Ectodermal cell (in vitro differentiated cells): ENCODE data around the gene GPX6. TPM values are rescaled to one million over a fixed set of nuclear protein-coding genes. Genes with fewer than 3 reads are reported as not detected.
"Not testable (repeated sequence)": the region's sequence is repeated elsewhere in the genome, so short reads cannot be mapped to it uniquely, and the experiment has no call there.

Experiments used
- H3K27ac ChIP-seq: 2 replicates; pipeline ENCODE4 v1.7.0; 2013; ENCODE audit warnings: mild to moderate bottlenecking, low read depth, low read length; ENCODE audit not compliant: insufficient read depth, poor library complexity, severe bottlenecking
- H3K27me3 ChIP-seq: 2 replicates; pipeline ENCODE4 v1.7.0; 2013; ENCODE audit warnings: mild to moderate bottlenecking, low read length; ENCODE audit not compliant: insufficient read depth, control insufficient read depth, poor library complexity, severe bottlenecking
- H3K36me3 ChIP-seq: one replicate; pipeline ENCODE4 v1.7.0; 2013; ENCODE audit warnings: low read length; ENCODE audit not compliant: control insufficient read depth, insufficient read depth
- H3K4me1 ChIP-seq: one replicate; pipeline ENCODE4 v1.7.0; 2013; ENCODE audit warnings: low read length; ENCODE audit not compliant: control insufficient read depth, insufficient read depth
- H3K4me3 ChIP-seq: 2 replicates; pipeline ENCODE4 v1.7.0; 2013; ENCODE audit warnings: low read depth, low read length, control low read depth; ENCODE audit not compliant: insufficient read depth
- H3K9me3 ChIP-seq: 2 replicates; pipeline ENCODE4 v1.7.0; 2013; ENCODE audit warnings: mild to moderate bottlenecking, low read length, moderate library complexity; ENCODE audit not compliant: control insufficient read depth
- WGBS, 2 experiments: methylation state at CpG; one replicate each; pipeline ENCODE4 v1.1.7; 2013; ENCODE audit warnings: missing lambda C conversion rate in 2 of 2; 5-methylcytosine and 5-hydroxymethylcytosine counted together
- polyA plus RNA-seq, 4 experiments: library from polyadenylated mRNA; stranded (reverse); fragments of 50-300 nt; gene quantifications; one replicate each; pipeline ENCODE4 v1.2.3, GENCODE V29; 2013

Gene GPX6, protein sequence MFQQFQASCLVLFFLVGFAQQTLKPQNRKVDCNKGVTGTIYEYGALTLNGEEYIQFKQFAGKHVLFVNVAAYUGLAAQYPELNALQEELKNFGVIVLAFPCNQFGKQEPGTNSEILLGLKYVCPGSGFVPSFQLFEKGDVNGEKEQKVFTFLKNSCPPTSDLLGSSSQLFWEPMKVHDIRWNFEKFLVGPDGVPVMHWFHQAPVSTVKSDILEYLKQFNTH
- not detected for polyA plus RNA-seq (2013, experiment 1 of 4)
- polyA plus RNA-seq (2013, experiment 2 of 4), result not detected
- not detected for polyA plus RNA-seq (2013, experiment 3 of 4)
- not detected for polyA plus RNA-seq (2013, experiment 4 of 4)

DNA sequence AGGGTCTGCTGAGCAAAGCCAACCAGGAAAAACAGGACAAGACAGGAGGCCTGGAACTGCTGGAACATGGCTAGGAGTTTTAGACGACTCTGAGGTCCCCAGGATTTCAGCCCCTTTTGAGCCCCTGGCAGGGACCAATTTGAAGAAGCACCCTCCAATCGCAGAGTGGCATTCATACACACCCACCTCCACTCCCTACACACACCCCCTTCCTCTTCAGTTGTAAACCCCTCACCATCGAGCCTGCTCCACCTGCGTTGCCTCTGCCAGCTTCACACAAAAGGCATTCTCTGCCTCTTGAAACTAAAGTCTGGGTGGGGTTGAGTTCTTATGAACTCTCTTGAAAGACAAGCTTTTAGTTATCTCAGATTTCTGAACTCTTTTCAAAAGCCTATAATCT lies at the start of gene GPX6:
TSS of gene GPX6 (minus strand) at position 118 of the 400 bp plus-strand sequence. CDS start at position 68, 50 bp downstream.
- Histone ChIP-seq H3K4me1 (no peaks in the 10 kb centered on the region), H3K27ac (no peak within 1 kb of the TSS), H3K9me3 (no peaks in the 10 kb centered on the region), H3K4me3 (no peak within 1 kb of the TSS), H3K36me3 (no peaks in the 10 kb centered on the region), H3K27me3 (no peaks in the 10 kb centered on the region)
- WGBS, 2 experiments, result 79 to 84% methylated on average over 4 of the region's 4 CpGs

DNA sequence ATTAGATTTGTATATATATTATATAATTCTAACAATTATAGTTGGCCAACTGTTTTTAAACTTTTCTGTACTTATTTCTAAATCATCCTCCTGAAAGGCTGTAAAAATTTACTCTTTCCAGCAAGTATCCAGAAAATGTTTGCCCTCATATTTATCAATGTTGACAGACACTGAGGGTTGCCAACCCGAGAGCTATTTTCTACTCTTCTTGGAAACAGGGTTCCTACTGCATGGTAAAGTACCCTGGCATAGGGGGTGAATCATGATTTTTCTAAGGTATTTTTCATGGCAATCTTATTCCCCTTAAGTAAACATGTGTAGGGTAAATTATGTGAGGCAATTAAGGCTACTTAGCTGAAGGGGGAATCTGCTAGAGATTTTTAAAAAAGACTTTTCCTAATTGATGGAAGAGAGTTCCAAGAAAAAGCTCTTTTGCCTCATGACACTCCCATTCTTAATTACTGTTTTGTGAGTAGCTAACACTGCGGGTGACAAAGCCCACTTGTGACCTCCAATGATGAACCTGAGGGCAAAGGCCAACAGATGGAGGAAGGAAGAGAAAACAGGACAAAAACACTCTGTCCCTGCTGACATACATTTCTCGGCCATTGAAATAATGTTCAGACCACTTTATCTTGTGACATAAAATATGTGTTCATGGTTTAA lies 48.0 kb upstream of the GPX6 start:
- no peaks in the 10 kb centered on the region for H3K36me3 ChIP-seq
- H3K27ac ChIP-seq, result no peak overlapping the region
- H3K4me1 ChIP-seq, result no peaks in the 10 kb centered on the region
- 66 to 75% methylated on average over 2 to 3 of the region's 3 CpGs for WGBS, 2 experiments
- no peaks in the 10 kb centered on the region for H3K9me3 ChIP-seq
- no peak overlapping the region for H3K4me3 ChIP-seq
- peaks cover 11% of the 10 kb centered on the region for H3K27me3 ChIP-seq

DNA sequence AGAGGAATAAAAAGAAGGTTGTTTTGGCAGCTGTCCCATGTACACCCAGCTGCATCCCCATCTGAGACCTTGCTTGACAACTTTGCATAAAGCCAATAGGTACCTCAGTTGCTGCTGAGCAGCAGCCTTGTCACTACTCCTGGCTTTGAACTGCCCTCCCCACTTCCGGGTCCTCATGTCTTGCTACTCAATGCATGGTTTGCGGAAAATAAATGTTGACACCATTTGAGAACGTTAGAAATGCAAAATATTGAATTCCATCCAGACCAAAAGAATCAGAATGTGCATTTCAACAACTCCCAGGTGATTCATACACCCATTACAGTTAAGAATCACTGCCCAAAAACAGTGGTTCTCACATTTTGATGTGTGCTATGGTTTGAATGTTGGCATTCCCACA lies 43.0 kb upstream of the GPX6 start:
- peaks cover 11% of the 10 kb centered on the region for H3K27me3 ChIP-seq

DNA sequence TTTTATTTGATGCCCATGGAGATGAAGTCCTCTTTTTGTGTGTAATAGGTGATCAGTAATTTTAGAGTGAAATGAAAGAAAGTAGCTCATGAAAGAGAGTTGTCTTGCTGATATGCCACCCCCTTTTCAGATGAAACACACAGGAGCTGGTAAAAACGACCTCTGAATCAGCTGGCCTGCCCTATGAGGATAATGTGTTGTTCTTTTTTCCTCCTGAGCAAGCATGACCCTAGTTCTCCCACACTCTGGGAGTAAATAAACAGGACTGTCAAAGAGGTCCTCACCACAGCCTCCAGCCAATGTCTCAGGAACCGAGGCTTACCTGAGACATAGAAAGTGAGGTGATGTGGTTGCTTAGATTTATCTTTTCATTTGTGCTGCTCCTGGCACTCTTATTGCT lies 39.5 kb upstream of the GPX6 start:
- H3K9me3 ChIP-seq, result no peaks in the 10 kb centered on the region
- no peak overlapping the region for H3K27ac ChIP-seq
- H3K36me3 ChIP-seq, result no peaks in the 10 kb centered on the region
- WGBS, 2 experiments, result 69 to 72% methylated on average over 2 of the region's 2 CpGs
- peaks cover 19% of the 10 kb centered on the region for H3K4me1 ChIP-seq
- H3K4me3 ChIP-seq, result no peak overlapping the region
- peaks cover 6% of the 10 kb centered on the region for H3K27me3 ChIP-seq

More for the DNA sequence above, 43.0 kb upstream of the GPX6 start:
- Histone ChIP-seq H3K4me3 (no peak overlapping the region), H3K9me3 (no peaks in the 10 kb centered on the region), H3K27ac (no peak overlapping the region), H3K36me3 (no peaks in the 10 kb centered on the region), H3K4me1 (peaks cover 17% of the 10 kb centered on the region)
- 75 to 79% methylated on average over 3 of the region's 3 CpGs for WGBS, 2 experiments

DNA sequence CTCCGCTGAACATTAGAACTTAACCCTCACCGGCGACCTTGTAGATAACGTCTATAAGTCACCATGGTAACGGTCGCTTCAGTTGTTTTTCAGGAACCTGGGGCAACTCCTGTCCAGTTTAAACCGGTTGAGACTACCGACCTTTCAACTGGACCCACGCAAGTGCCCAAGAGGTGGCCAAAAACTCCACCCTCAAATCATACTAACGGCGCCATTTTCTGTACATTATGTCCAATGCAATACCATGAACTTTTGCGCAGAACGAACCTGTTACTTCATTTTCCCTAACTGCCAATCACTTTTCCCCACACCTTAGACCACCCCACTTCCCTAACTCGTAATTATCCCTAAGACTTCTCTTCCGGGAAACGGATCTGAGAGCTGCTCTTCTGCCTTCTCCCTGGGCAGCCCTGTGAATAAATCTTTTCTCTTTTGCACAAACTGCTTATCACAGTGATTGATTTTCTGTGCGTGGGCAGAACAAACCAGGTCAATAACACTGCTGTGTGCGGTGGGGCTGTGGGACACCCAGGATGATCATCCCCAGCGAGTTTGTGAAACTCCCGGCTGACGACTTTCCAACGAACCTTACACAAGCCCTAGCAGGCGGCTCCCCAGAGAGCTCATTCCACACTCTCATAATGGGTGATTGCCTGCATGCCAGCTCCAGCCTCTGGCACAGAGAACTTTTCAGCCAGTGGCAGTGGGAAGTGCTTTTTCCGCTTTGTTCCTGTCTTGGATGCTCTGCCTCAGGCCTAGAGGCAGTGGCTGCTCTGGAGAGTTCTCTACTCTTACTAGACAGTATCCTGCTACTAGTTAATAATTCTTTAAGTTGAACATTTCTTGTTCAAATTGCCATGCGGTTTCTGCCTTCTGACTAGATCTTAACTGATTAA lies 38.6 kb upstream of the GPX6 start:
- Histone ChIP-seq H3K27me3 (peaks cover 6% of the 10 kb centered on the region), H3K9me3 (no peaks in the 10 kb centered on the region), H3K27ac (no peak overlapping the region), H3K36me3 (no peaks in the 10 kb centered on the region), H3K4me1 (peaks cover 19% of the 10 kb centered on the region), H3K4me3 (no peak overlapping the region)
- WGBS, 2 experiments, result 80 to 81% methylated on average over 25 of the region's 25 CpGs

DNA sequence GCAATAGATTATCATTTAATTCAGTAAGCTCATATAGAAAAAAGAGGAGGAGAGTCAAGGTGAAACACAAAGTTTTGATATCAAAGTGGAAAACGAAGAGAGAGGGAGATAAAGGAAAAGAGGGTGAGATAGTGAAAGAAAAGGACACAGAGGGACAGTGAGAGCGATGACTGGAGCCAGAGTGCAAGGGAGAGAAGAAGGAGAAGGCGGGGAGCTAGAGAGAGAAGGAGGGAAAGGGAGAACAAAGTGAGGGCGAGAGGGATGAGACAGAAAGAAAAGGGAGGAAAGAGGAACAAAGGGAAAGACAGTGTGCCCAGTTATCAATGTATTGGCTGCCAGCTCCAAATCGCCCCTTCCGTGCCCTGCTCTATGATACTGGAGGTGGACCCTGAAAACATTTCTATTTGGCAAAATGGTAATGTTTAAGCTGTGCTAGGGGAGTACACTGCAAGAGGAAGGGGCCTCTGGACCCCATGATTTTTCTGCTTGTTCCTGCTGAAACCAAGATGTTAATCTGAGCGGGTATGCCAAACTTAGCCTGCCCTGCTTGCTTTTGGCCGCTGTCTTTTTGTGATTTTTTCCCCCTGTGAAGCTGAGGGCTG lies 37.9 kb upstream of the GPX6 start:
- no peak overlapping the region for H3K4me3 ChIP-seq
- H3K4me1 ChIP-seq, result peaks cover 19% of the 10 kb centered on the region
- no peak overlapping the region for H3K27ac ChIP-seq
- no peaks in the 10 kb centered on the region for H3K36me3 ChIP-seq
- H3K9me3 ChIP-seq, result no peaks in the 10 kb centered on the region
- 85% methylated on average over 8 of the region's 8 CpGs for WGBS, 2 experiments
- H3K27me3 ChIP-seq, result peaks cover 4% of the 10 kb centered on the region

DNA sequence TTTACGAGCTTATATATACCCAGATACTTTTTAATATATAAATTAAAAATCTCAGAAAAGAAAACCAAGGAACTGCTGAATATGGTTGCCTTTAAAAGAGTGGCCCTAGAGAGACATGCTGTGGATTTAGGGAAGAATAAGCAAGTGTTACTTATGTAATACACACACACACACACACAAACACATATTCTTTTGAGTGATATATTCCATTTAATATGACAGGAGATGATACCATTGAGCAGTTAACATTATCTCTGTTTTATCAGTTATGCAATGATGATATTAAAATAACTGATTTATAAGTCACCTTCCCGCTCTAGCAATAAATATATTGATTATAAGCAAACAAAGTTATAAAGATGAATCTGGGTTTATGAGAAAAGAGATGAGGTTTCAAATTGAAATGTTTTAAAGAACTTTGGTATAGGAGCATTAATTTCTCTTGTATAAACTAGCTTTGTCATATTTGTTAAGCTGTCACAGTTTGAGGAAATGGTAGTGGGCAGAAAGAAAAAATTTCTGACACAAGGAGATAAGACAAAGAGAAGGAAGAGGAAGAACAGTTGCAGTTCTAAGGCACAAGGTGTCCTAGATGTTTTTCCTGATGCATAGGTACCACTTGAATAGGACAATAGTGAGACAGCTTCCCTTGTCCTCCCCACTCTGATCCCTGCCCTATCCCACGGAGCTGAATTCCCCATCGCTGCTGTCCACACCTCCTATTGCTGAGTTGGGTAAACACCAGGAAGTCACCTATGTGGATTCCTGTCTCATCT lies 36.5 kb upstream of the GPX6 start:
- Histone ChIP-seq H3K36me3 (no peaks in the 10 kb centered on the region), H3K27me3 (peaks cover 4% of the 10 kb centered on the region), H3K27ac (no peak overlapping the region), H3K4me3 (no peak overlapping the region), H3K4me1 (peaks cover 19% of the 10 kb centered on the region), H3K9me3 (no peaks in the 10 kb centered on the region)
- 70 to 72% methylated on average over 2 to 3 of the region's 4 CpGs for WGBS, 2 experiments

DNA sequence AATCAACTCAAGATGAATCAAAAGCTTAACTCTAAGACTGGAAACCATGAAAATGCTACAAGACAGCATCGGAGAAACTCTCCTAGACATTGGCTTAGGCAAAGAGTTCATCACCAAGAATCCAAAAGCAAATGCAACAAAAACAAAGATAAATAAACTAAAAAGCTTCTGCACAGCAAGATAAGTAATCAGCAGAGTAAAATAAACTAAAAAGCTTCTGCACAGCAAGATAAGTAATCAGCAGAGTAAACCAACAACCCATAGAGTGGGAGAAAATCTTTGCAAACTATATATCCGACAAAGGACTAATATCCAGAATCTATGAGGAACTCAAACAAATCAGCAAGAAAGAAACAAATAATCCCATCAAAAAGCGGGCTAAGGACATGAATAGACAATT lies 31.4 kb upstream of the GPX6 start:
- H3K4me3 ChIP-seq, H3K4me1 ChIP-seq, H3K27ac ChIP-seq, H3K36me3 ChIP-seq, H3K27me3 ChIP-seq, H3K9me3 ChIP-seq: not testable (repeated sequence)
- WGBS, 2 experiments, result 88 to 91% methylated on average over 2 to 3 of the region's 3 CpGs

DNA sequence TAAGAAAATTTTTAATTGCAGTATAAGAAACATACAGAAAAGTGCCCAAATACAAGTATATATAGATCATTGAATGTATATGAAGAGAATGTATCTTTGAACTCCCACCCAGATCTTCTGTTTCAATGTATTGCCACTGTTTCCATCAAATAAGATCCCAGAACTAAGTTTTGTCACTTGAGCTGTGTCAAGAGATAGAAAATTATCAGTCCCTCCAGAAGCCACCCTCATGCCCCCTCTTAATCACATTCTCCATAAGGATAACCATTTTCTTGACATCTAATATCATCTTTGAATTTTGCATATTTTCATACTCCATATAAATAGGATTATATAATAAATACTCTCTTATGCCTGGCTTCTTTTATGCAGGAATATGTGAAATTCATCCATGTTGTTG lies 30.4 kb upstream of the GPX6 start:
- no peak overlapping the region for H3K27ac ChIP-seq
- H3K9me3 ChIP-seq, result no peaks in the 10 kb centered on the region
- no peaks in the 10 kb centered on the region for H3K27me3 ChIP-seq
- peaks cover 6% of the 10 kb centered on the region for H3K4me1 ChIP-seq
- H3K36me3 ChIP-seq, result no peaks in the 10 kb centered on the region
- no peak overlapping the region for H3K4me3 ChIP-seq
